K562 (cell line): Measurements from ENCODE around the gene RPP38. TPM values are rescaled to one million over a fixed set of nuclear protein-coding genes. Genes with fewer than 3 reads are reported as not detected.

Experiments
- ATAC-seq: fragments of 200-7000 bp; cut with Tn5 transposase; 3 replicates; pipeline ENCODE4 v1.9.1; 2020; ENCODE audit warnings: moderate library complexity
- BruUV-seq: library from RNA; stranded (reverse); fragments of 400-500 nt; replicated peaks from 2 replicates; lab custom pipeline; 2021; lab: Mats Ljungman, UMichigan
- CTCF ChIA-PET: fragments of 300-600 bp; formaldehyde crosslinking; extraction: SDS; loops from one replicate; lab custom pipeline; 2021; ENCODE audit warnings: low intra/inter-chr PET ratio; lab: Yijun Ruan, JAX
- POLR2A ChIA-PET: fragments of 300-600, 350-650 bp; sonication (Branson Sonifier 250); formaldehyde crosslinking; extraction: SDS; loops from one replicate; lab custom pipeline; 2021; ENCODE audit warnings: antibody characterized with exemption, inconsistent platforms; lab: Yijun Ruan, JAX
- DNase-seq, 4 experiments: peaks; one replicate each; pipeline versions ENCODE4 v3.0.0 to v3.0.0-alpha.2; 2011 to 2018; ENCODE audit warnings: low spot score in 3 of 4, mixed read lengths in 3 of 4; ENCODE audit errors: extremely low read depth in 1 of 4
- FAIRE-seq: peaks from 2 replicates; lab custom pipeline; 2011; peaks lifted over from hg19 to GRCh38; lab: Jason Lieb, UNC
- H2AFZ ChIP-seq: 2 replicates; pipeline ENCODE4 v1.6.0; 2011; ENCODE audit warnings: low read depth, low read length, control low read depth, inconsistent platforms
- H3K27ac ChIP-seq: fragments of 200-600 bp; 3 replicates; pipeline ENCODE4 v1.8.0; 2011; ENCODE audit warnings: low read depth, mild to moderate bottlenecking, control low read depth, inconsistent platforms, low read length, moderate library complexity, mixed read lengths; ENCODE audit errors: extremely low read depth
- H3K27me3 ChIP-seq, 2 experiments: fragments of 300-600 bp in 1 of 2; 2 replicates in 1 of 2; 3 replicates in 1 of 2; pipeline versions ENCODE4 v1.6.0 to v1.8.0; 2011; ENCODE audit warnings: inconsistent platforms in 2 of 2, low read length in 2 of 2, mild to moderate bottlenecking in 1 of 2, mixed read lengths in 1 of 2, moderate library complexity in 1 of 2; ENCODE audit not compliant: control insufficient read depth in 2 of 2, insufficient read depth in 2 of 2
- H3K36me3 ChIP-seq: fragments of 300-600 bp; 3 replicates; pipeline ENCODE4 v1.8.0; 2011; ENCODE audit warnings: mild to moderate bottlenecking, low read length, inconsistent platforms; ENCODE audit not compliant: control insufficient read depth, insufficient read depth
- H3K4me1 ChIP-seq, 2 experiments: fragments of 200-600 bp in 1 of 2; replicated peaks in 1 of 2; 2 replicates in 1 of 2; 3 replicates in 1 of 2; pipeline versions ENCODE4 v1.5.1 to v1.8.0; 2011; ENCODE audit warnings: inconsistent platforms in 2 of 2, low read length in 2 of 2, mild to moderate bottlenecking in 1 of 2, mixed read lengths in 1 of 2, moderate library complexity in 1 of 2; ENCODE audit not compliant: control insufficient read depth in 2 of 2, insufficient read depth in 2 of 2
- H3K4me2 ChIP-seq: 2 replicates; pipeline ENCODE4 v1.6.1; 2011; ENCODE audit warnings: low read length, control low read depth, inconsistent platforms, mixed read lengths; ENCODE audit not compliant: insufficient read depth
- H3K4me3 ChIP-seq: fragments of 200-600 bp; sonication (generic), shearing (Covaris generic); 2 replicates; pipeline ENCODE4 v1.5.1; 2016; ENCODE audit warnings: control low read depth, inconsistent platforms
- H3K79me2 ChIP-seq: fragments of 200-600 bp; 3 replicates; pipeline ENCODE4 v1.8.0; 2011; ENCODE audit warnings: low read length, inconsistent platforms; ENCODE audit not compliant: control insufficient read depth, insufficient read depth
- H3K9ac ChIP-seq, 2 experiments: 2 replicates each; pipeline versions ENCODE4 v1.6.0 to v1.6.1; 2011; ENCODE audit warnings: low read depth in 2 of 2, low read length in 2 of 2, control low read depth in 1 of 2, inconsistent platforms in 1 of 2, mild to moderate bottlenecking in 1 of 2, mixed read lengths in 1 of 2; ENCODE audit not compliant: insufficient read depth in 1 of 2
- H3K9me1 ChIP-seq: one replicate; pipeline ENCODE4 v1.6.0; 2011; ENCODE audit warnings: inconsistent platforms, mild to moderate bottlenecking, low read length, moderate library complexity; ENCODE audit not compliant: control insufficient read depth, insufficient read depth
- H3K9me3 ChIP-seq: replicated peaks from 2 replicates; pipeline ENCODE4 v1.5.1; 2011; ENCODE audit warnings: low read depth, low read length, inconsistent platforms; ENCODE audit not compliant: control insufficient read depth, insufficient read depth
- H4K20me1 ChIP-seq: replicated peaks from 2 replicates; pipeline ENCODE4 v1.6.1; 2011; ENCODE audit warnings: low read length, inconsistent platforms, mixed read lengths; ENCODE audit not compliant: control insufficient read depth, insufficient read depth
- ARID1B ChIP-seq: fragments of 450-650 bp; IDR thresholded peaks from 2 replicates; pipeline ENCODE4 v1.6.1; 2016; ENCODE audit warnings: antibody characterized with exemption, mild to moderate bottlenecking, inconsistent platforms
- CBX2 ChIP-seq: fragments of 200-600 bp; sonication (generic); IDR thresholded peaks from one replicate; pipeline ENCODE4 v1.6.1; 2012; ENCODE audit warnings: mild to moderate bottlenecking, low read length, inconsistent platforms; ENCODE audit not compliant: insufficient read depth, poor library complexity, severe bottlenecking
- CTBP1 ChIP-seq: fragments of 450-650 bp; IDR thresholded peaks from 2 replicates; pipeline ENCODE4 v1.6.1; 2016; ENCODE audit warnings: borderline replicate concordance
- GATAD2A ChIP-seq: fragments of 450-650 bp; IDR thresholded peaks from 2 replicates; pipeline ENCODE4 v1.6.1; 2017
- JUN ChIP-seq, 2 experiments: sonication (generic) in 1 of 2; formaldehyde crosslinking in 1 of 2; IDR thresholded peaks; 2 replicates each; pipeline versions ENCODE4 v1.6.1 to v1.8.0; 2012 to 2022; ENCODE audit warnings: borderline replicate concordance in 2 of 2, mild to moderate bottlenecking in 2 of 2, improper control_type of control experiment in 1 of 2, low read depth in 1 of 2, low read length in 1 of 2, missing genetic modification reagents in 1 of 2
- LEF1 ChIP-seq: fragments of 450-650 bp; IDR thresholded peaks from 2 replicates; pipeline ENCODE4 v1.6.1; 2016; ENCODE audit warnings: mild to moderate bottlenecking
- MXI1 ChIP-seq: IDR thresholded peaks from 2 replicates; pipeline ENCODE4 v1.6.1; 2011; ENCODE audit warnings: low read depth, mild to moderate bottlenecking, improper control_type of control experiment, low read length
- NELFE ChIP-seq: IDR thresholded peaks from 2 replicates; pipeline ENCODE4 v1.6.1; 2011; ENCODE audit warnings: mild to moderate bottlenecking; ENCODE audit not compliant: insufficient read depth, insufficient read length
- NFATC3 ChIP-seq: fragments of 450-650 bp; IDR thresholded peaks from 2 replicates; pipeline ENCODE4 v1.6.1; 2017; ENCODE audit warnings: mild to moderate bottlenecking
- SMARCE1 ChIP-seq: fragments of 450-650 bp; IDR thresholded peaks from 2 replicates; pipeline ENCODE4 v1.7.1; 2016; ENCODE audit warnings: mild to moderate bottlenecking
- TEAD4 ChIP-seq, 2 experiments: sonication (generic) in 1 of 2; formaldehyde crosslinking in 1 of 2; IDR thresholded peaks; 2 replicates each; pipeline versions ENCODE4 v1.6.1 to v1.8.0; 2012 to 2022; ENCODE audit warnings: borderline replicate concordance in 1 of 2, inconsistent platforms in 1 of 2, low read length in 1 of 2, mild to moderate bottlenecking in 1 of 2, missing genetic modification reagents in 1 of 2
- VEZF1 ChIP-seq: fragments of 200-800 bp; sonication (Bioruptor generic); IDR thresholded peaks from 2 replicates; pipeline ENCODE4 v1.6.1; 2017; ENCODE audit warnings: missing genetic modification characterization, missing compliant biosample characterization
- ZNF165 ChIP-seq: fragments of 250-450 bp; sonication (Bioruptor Pico); IDR thresholded peaks from 2 replicates; pipeline ENCODE4 v1.4.0; 2020; ENCODE audit warnings: borderline replicate concordance
- WGBS: fragments of 100-300 bp; shearing (Covaris generic); methylation state at CpG from one replicate; pipeline ENCODE4 v1.1.6; 2016; ENCODE audit warnings: low coverage, mixed read lengths; ENCODE audit not compliant: insufficient coverage; ENCODE audit errors: missing lambda C conversion rate; 5-methylcytosine and 5-hydroxymethylcytosine counted together
- in situ Hi-C: fragments of 300-500 bp; cut with MboI; formaldehyde crosslinking; loops from 4 replicates; pipeline ENCODE4 v1.15.0; 2018; ENCODE audit warnings: inconsistent platforms, mixed read lengths
- intact Hi-C: fragments of 100-400 bp; cut with micrococcal nuclease; formaldehyde crosslinking; loops from 2 replicates; pipeline ENCODE4 v1.14.2; 2022
- polyA plus RNA-seq, 8 experiments: library from polyadenylated mRNA; depleted of rRNA in 4 of 8; stranded (reverse) in 5 of 8; unstranded in 3 of 8; fragments of >200 nt; fragmentation: Nextera tagmentation in 2 of 8; fragmentation: Illumina TruSeq in 1 of 8; extraction: Ambion mirVana in 2 of 8; extraction: Trizol in 1 of 8; gene quantifications; 2 replicates each; pipeline versions ENCODE4 v1.2.1 to v1.2.3, GENCODE V29; 2011 to 2014; ENCODE audit warnings: inconsistent platforms in 1 of 8, missing spikeins in 1 of 8
- total RNA-seq, 7 experiments: library from RNA; depleted of rRNA in 6 of 7; stranded (reverse); fragments of >200 nt in 6 of 7; fragmentation: Illumina TruSeq in 2 of 7; extraction: Trizol in 2 of 7; gene quantifications; 2 replicates each; pipeline versions ENCODE4 v1.2.1 to v1.2.3, GENCODE V29; 2011 to 2021; ENCODE audit warnings: low replicate concordance in 1 of 7
- TF ChIP-seq, protein P1 (sequence below): fragments of 250-450 bp; sonication (Bioruptor Pico); IDR thresholded peaks from 2 replicates; pipeline ENCODE4 v1.9.0; 2021; ENCODE audit warnings: mild to moderate bottlenecking, inconsistent platforms
- TF ChIP-seq, protein P2 (sequence below): fragments of 250-450 bp; sonication (Bioruptor Pico); IDR thresholded peaks from 2 replicates; pipeline ENCODE4 v1.4.0; 2020; ENCODE audit warnings: mild to moderate bottlenecking, moderate library complexity

The RPP38 gene
- total and polyA plus RNA-seq, 9 of the 15 experiments (the other 6 are each of a cell fraction or from before 2014, with no cell fraction given), result 26.3 to 58.6 (median 33.8) TPM

- DNase-seq (no peak), FAIRE-seq (no peak), ATAC-seq (no peak)
- no peak overlapping the region for H3K4me3 ChIP-seq
- 27% methylated on average over 16 of the region's 16 CpGs for WGBS
- CTCF ChIA-PET, result no interaction called here
- BruUV-seq, result no TSS peak
- no peaks in the 10 kb centered on the region for H3K79me2 ChIP-seq
- in situ Hi-C loops (no loop called here), intact Hi-C loops (no loop called here)
- no peak overlapping the region for H3K27ac ChIP-seq
- no peak overlapping the region for H2AFZ ChIP-seq
- H3K36me3 ChIP-seq, result peaks cover 2% of the 10 kb centered on the region; the same call in 1 of the 3 replicates
- H3K9me3 ChIP-seq, result no peaks in the 10 kb centered on the region
- no peaks in the 10 kb centered on the region; the same call in 1 of the 2 replicates for H4K20me1 ChIP-seq
- peaks cover 0 to 5% of the 10 kb centered on the region in 2 experiments; a peak in 2 of 5 replicates for H3K4me1 ChIP-seq
- POLR2A ChIA-PET, result no interaction called here
- no peaks in the 10 kb centered on the region for H3K9me1 ChIP-seq
- H3K9ac ChIP-seq, result no peak overlapping the region
- H3K4me2 ChIP-seq, result no peak overlapping the region
- H3K27me3 ChIP-seq, result no peaks in the 10 kb centered on the region
- TF ChIP-seq NFATC3 (no peak), MXI1 (no peak), VEZF1 (CRISPR knock-in tag) (peak; percentile 70; the same call in 1 of the 2 replicates), CBX2 (no peak), NELFE (no peak), ZNF165 (CRISPR knock-in tag) (no peak), GATAD2A (no peak), TEAD4 (IDR thresholded peaks at IDR 0.05; ENCODE audit: low read length) (peak; percentile 29; the same call in 1 of the 2 replicates), TEAD4 (CRISPR knock-in tag; IDR thresholded peaks at IDR 0.05; ENCODE audit: borderline replicate concordance) (no peak), JUN (IDR thresholded peaks at IDR 0.05; ENCODE audit: borderline replicate concordance, low read depth, low read length) (no peak), JUN (CRISPR knock-in tag; IDR thresholded peaks at IDR 0.05; ENCODE audit: borderline replicate concordance) (no peak), SMARCE1 (peak; percentile 38; the same call in 1 of the 2 replicates), ARID1B (peak; percentile 56; the same call in 1 of the 2 replicates), LEF1 (no peak), CTBP1 (peak; percentile 31; the same call in 1 of the 2 replicates)
- TF ChIP-seq, protein P1, sequence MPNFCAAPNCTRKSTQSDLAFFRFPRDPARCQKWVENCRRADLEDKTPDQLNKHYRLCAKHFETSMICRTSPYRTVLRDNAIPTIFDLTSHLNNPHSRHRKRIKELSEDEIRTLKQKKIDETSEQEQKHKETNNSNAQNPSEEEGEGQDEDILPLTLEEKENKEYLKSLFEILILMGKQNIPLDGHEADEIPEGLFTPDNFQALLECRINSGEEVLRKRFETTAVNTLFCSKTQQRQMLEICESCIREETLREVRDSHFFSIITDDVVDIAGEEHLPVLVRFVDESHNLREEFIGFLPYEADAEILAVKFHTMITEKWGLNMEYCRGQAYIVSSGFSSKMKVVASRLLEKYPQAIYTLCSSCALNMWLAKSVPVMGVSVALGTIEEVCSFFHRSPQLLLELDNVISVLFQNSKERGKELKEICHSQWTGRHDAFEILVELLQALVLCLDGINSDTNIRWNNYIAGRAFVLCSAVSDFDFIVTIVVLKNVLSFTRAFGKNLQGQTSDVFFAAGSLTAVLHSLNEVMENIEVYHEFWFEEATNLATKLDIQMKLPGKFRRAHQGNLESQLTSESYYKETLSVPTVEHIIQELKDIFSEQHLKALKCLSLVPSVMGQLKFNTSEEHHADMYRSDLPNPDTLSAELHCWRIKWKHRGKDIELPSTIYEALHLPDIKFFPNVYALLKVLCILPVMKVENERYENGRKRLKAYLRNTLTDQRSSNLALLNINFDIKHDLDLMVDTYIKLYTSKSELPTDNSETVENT (CRISPR knock-in tag), result no peak
- TF ChIP-seq, protein P2, sequence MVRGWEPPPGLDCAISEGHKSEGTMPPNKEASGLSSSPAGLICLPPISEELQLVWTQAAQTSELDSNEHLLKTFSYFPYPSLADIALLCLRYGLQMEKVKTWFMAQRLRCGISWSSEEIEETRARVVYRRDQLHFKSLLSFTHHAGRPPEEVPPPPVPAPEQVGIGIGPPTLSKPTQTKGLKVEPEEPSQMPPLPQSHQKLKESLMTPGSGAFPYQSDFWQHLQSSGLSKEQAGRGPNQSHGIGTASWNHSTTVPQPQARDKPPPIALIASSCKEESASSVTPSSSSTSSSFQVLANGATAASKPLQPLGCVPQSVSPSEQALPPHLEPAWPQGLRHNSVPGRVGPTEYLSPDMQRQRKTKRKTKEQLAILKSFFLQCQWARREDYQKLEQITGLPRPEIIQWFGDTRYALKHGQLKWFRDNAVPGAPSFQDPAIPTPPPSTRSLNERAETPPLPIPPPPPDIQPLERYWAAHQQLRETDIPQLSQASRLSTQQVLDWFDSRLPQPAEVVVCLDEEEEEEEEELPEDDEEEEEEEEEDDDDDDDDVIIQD (CRISPR knock-in tag), result no peak
Observed at GRCh38 chr10:15141136-15142054, 44.2 kb downstream of the RPP38 start.
